Left hindlimb (tissue), 1 donor: ENCODE measurements around the gene CELF2.

ENCODE experiments used
- DNase-seq: peaks from one replicate; pipeline ENCODE4 v3.0.0-alpha.2; 2018

The CELF2 gene

GRCh38 chr10:11208243-11208642, 190.6 kb downstream of the CELF2 start:
- no peak for DNase-seq

- DNase-seq: no peak
These were observed 191.5 kb downstream of the CELF2 start for GRCh38 chr10:11208908-11209829.

GRCh38 chr10:11209830-11210181, 192.1 kb downstream of the CELF2 start:
- no peak for DNase-seq

- no peak for DNase-seq
These were observed 192.7 kb downstream of the CELF2 start for GRCh38 chr10:11210211-11210922.

- no peak for DNase-seq
These were observed 194.8 kb downstream of the CELF2 start for GRCh38 chr10:11212288-11213085.

- no peak for DNase-seq
These were observed 195.5 kb downstream of the CELF2 start for GRCh38 chr10:11213137-11213536.

- no peak for DNase-seq
These were observed 196.7 kb downstream of the CELF2 start for GRCh38 chr10:11214407-11214806.

GRCh38 chr10:11215471-11215870, 197.8 kb downstream of the CELF2 start:
- DNase-seq: no peak

- no peak for DNase-seq
These were observed 199.8 kb downstream of the CELF2 start for GRCh38 chr10:11217521-11217920.

- no peak for DNase-seq
These were observed 200.7 kb downstream of the CELF2 start for GRCh38 chr10:11218395-11218794.

GRCh38 chr10:11219431-11219830, 201.8 kb downstream of the CELF2 start:
- no peak for DNase-seq

- no peak for DNase-seq
These were observed 205.4 kb downstream of the CELF2 start for GRCh38 chr10:11223081-11223480.

- no peak for DNase-seq
These were observed 206.0 kb downstream of the CELF2 start for GRCh38 chr10:11223507-11224140.

- DNase-seq: no peak
These were observed 206.6 kb downstream of the CELF2 start for GRCh38 chr10:11224321-11224720.

- no peak for DNase-seq
These were observed 207.2 kb downstream of the CELF2 start for GRCh38 chr10:11224792-11225416.

- DNase-seq: no peak
These were observed 208.3 kb downstream of the CELF2 start for GRCh38 chr10:11225935-11226334.

- DNase-seq: no peak
These were observed 209.4 kb downstream of the CELF2 start for GRCh38 chr10:11227103-11227502.

GRCh38 chr10:11229893-11230292, 212.2 kb downstream of the CELF2 start:
- no peak for DNase-seq

GRCh38 chr10:11230498-11231167, 213.0 kb downstream of the CELF2 start:
- DNase-seq: no peak

GRCh38 chr10:11231285-11231684, 213.6 kb downstream of the CELF2 start:
- no peak for DNase-seq

GRCh38 chr10:11232222-11232961, 214.7 kb downstream of the CELF2 start:
- no peak for DNase-seq
